ENCODE measurements around the gene CTCF. TPM values are rescaled to one million over a fixed set of nuclear protein-coding genes. Genes with fewer than 3 reads are reported as not detected.

CTCF gene
- total RNA-seq, 6 experiments from 2014 or later: 22.6 to 31.1 (median 29.4) TPM

DNA sequence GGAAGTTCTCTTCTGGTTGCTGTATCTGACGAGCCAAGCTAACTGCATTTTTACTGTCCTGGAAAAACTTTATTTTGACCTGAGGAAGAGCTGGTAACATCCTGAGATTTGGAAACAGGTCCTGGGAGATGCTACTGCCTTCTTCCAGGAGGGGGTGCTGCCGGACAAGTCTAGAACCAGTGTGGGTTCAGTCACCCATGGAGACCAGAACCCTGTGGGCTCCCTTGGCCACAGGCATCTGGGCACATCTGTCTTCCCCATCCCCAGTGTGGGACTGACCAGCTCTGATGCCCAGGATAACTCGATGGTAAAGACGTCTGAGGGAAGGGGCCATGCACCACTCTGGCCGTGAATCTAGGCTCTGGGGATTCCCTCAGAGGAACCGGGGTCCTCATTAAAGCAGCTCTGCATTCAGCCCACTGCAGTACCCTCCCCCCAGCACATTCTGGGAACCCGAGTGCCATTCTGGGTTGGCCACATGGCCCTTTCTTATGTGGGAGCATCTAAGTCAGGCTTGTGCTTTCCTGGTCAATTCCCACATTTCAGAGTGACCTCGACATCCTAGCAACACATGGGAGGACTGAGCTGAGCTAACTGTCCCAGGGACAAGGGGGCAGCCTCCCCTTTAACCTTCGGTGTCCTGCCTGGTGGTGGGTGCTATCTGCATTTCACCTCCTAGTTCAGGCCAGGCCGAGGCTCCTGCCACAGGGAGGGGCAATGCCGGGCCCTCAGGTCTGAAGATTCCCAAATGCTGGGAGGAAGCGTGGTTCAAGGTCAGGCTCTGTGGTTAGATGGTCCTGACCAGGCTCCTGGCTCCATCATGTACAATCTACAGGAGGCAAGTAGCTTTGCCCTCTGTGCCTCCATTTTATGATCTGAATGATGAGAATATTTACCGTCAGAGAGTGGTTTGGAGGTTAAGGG is 110.7 kb downstream of the CTCF start:
- H3K36me3 Mint-ChIP-seq (ENCODE audit: low read depth): no peaks in the 10 kb centered on the region

DNA sequence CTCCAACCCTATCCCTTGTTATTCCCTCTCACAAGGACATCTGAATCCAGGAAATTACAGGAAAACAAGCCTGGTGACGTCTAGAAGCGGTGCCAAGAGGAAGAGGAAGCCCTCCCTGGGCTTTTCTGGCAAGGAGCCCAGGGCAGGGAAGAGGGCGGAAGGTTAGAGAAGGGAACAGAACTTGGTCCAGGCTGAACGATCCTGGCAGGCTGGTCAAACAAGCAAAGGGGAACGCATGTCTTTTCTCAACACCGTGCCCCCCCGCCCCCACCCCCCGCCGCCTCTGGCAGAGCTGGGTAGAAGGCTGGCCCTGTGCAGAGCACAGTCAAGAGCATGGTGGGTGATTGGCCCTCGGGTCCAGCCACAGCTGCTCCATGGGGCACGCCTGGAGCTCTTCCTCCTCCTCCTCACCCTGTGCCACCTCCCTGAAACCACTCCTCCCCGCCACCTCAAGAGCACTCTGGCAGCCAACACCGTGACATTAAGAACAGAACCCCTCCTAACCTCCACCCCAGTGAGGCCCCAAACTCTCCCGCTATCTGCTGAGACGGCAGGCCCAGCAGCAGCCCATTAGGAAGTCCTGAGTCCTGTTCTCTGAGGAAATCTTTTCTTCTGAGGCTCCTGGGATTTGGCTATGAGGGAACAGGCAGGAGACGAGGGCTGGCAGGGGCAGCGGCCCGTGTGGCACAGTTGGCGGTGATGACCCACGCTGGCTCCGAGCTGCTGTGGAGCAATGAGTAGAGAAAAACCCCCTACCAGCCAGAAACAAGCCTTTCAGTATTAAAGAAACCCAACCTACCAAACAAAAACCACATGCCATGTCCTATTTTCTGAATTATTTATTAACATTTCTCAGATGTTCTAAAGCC is 111.6 kb downstream of the CTCF start:
- Mint-ChIP-seq H3K27ac (no peak overlapping the region), H3K4me1 (ENCODE audit: low read depth) (peaks cover 8% of the 10 kb centered on the region), H3K4me3 (no peak overlapping the region), H3K9me3 (no peaks in the 10 kb centered on the region), H3K36me3 (ENCODE audit: low read depth) (no peaks in the 10 kb centered on the region), H3K27me3 (ENCODE audit: insufficient read depth) (no peaks in the 10 kb centered on the region; the same call in 1 of the 2 replicates)
- TF ChIP-seq, protein P1, sequence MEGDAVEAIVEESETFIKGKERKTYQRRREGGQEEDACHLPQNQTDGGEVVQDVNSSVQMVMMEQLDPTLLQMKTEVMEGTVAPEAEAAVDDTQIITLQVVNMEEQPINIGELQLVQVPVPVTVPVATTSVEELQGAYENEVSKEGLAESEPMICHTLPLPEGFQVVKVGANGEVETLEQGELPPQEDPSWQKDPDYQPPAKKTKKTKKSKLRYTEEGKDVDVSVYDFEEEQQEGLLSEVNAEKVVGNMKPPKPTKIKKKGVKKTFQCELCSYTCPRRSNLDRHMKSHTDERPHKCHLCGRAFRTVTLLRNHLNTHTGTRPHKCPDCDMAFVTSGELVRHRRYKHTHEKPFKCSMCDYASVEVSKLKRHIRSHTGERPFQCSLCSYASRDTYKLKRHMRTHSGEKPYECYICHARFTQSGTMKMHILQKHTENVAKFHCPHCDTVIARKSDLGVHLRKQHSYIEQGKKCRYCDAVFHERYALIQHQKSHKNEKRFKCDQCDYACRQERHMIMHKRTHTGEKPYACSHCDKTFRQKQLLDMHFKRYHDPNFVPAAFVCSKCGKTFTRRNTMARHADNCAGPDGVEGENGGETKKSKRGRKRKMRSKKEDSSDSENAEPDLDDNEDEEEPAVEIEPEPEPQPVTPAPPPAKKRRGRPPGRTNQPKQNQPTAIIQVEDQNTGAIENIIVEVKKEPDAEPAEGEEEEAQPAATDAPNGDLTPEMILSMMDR (IDR thresholded peaks at IDR 0.05): no peak
- DNase-seq: no peak

More for the DNA sequence above, 110.7 kb downstream of the CTCF start:
- Mint-ChIP-seq H3K9me3 (no peaks in the 10 kb centered on the region), H3K4me3 (no peak overlapping the region), H3K4me1 (ENCODE audit: low read depth) (peaks cover 8% of the 10 kb centered on the region), H3K27ac (no peak overlapping the region), H3K27me3 (ENCODE audit: insufficient read depth) (peaks cover 5% of the 10 kb centered on the region; the same call in 1 of the 2 replicates)
- TF ChIP-seq, protein P1 (IDR thresholded peaks at IDR 0.05): peak; percentile 84
- DNase-seq: peak; percentile 52

DNA sequence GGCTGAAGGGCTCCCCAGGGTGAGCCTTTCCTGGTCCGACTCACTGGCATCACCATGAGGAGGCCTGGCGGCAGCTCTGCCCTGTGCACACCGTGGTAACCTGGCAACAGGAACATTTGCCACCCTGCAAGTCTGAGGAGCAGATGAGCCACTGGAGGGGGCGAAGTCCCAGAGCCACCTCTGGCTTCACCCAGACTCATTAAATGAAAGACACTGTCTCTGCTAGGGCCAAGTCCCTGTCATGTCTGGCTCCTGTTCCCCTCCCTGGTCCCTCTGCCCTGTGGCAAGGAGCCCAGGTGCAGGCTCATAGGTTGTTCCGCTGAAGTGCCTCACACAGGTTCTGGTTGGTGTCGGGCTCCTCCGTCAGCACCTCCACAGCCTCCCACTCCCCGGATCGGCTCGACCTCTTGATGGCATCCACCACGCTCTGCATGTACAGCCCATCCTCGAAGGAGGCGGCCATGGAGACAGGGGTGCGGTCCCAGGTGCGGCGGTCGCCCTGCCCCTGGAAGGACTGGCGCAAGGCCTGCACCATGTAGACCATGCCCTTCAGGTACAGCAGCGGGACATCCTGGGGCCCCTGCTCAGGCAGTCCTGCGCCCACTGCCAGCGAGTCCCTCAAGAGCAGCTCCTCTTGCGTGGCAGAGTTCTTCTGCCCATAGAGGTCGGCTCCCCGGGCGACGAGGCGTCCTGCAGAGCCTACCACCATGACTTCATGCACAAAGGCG is 112.7 kb downstream of the CTCF start:
- peaks cover 8% of the 10 kb centered on the region for H3K4me1 Mint-ChIP-seq (ENCODE audit: low read depth)
- H3K9me3 Mint-ChIP-seq: no peaks in the 10 kb centered on the region
- H3K4me3 Mint-ChIP-seq: no peak overlapping the region
- DNase-seq: no peak
- no peaks in the 10 kb centered on the region for H3K36me3 Mint-ChIP-seq (ENCODE audit: low read depth)
- TF ChIP-seq, protein P1 (IDR thresholded peaks at IDR 0.05): no peak
- H3K27me3 Mint-ChIP-seq (ENCODE audit: insufficient read depth): no peaks in the 10 kb centered on the region
- H3K27ac Mint-ChIP-seq: no peak overlapping the region

DNA sequence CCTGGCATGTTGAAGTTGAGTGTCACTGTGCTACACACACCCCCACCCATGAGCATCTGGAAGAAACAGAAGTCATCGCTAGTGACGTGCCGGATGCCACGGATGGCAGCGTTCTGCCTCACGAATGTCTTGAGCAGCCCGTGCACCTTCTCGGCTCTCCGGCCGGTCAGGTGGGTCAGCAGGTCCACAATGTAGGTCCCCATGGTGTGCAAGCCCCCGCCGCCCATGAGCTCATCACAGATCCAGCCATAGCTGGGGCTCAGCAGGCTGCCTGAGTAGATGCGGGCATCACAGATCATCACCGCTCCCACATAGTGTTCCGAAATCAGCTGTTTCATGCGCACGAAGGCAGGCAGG is 113.2 kb downstream of the CTCF start:
- Mint-ChIP-seq H3K27me3 (ENCODE audit: insufficient read depth) (no peaks in the 10 kb centered on the region), H3K36me3 (ENCODE audit: low read depth) (no peaks in the 10 kb centered on the region), H3K27ac (no peak overlapping the region), H3K4me3 (no peak overlapping the region), H3K4me1 (ENCODE audit: low read depth) (peaks cover 8% of the 10 kb centered on the region), H3K9me3 (no peaks in the 10 kb centered on the region)
- TF ChIP-seq, protein P1 (IDR thresholded peaks at IDR 0.05): no peak
- DNase-seq: no peak

DNA sequence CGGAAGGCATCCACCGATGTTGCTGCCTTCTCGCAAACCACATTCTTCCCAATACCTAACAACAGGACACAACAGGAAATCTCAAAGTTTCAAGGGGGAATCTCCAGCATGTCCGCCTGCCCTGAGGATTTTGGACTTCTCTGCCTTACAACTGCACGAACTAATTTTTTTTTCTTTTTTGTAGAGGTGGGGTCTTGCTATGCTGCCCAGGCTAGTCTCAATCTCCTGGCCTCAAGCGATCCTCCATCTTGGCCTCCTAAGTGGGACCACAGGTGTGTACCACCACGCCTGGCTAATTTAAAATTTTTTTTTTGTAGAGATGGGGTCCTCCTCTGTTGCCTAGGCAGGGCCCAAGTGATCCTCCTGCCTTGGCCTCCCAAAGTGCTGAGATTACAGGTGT is 113.7 kb downstream of the CTCF start:
- no peak overlapping the region for H3K4me3 Mint-ChIP-seq
- no peaks in the 10 kb centered on the region for H3K9me3 Mint-ChIP-seq
- H3K27ac Mint-ChIP-seq: no peak overlapping the region

More for the DNA sequence above, 113.7 kb downstream of the CTCF start:
- Mint-ChIP-seq H3K27me3 (ENCODE audit: insufficient read depth) (no peaks in the 10 kb centered on the region), H3K36me3 (ENCODE audit: low read depth) (no peaks in the 10 kb centered on the region), H3K4me1 (ENCODE audit: low read depth) (peaks cover 8% of the 10 kb centered on the region)
- TF ChIP-seq, protein P1 (IDR thresholded peaks at IDR 0.05): no peak
- DNase-seq: no peak

Data from HFFc6 (cell line).